IMR-90 (cell line): ENCODE results near the gene RNF149. TPM values are rescaled to one million over a fixed set of nuclear protein-coding genes. Genes with fewer than 3 reads are reported as not detected.

ENCODE experiments used
- ATAC-seq: fragments of 200-7000 bp; cut with Tn5 transposase; 2 replicates; pipeline ENCODE4 v1.9.1; 2020; ENCODE audit warnings: low read depth, mild to moderate bottlenecking, moderate library complexity
- BruUV-seq: library from RNA; stranded (reverse); fragments of 400-500 nt; replicated peaks from 2 replicates; lab custom pipeline; 2021; lab: Mats Ljungman, UMichigan
- CTCF ChIA-PET: fragments of 300-600 bp; formaldehyde crosslinking; extraction: SDS; loops from one replicate; lab custom pipeline; 2021; ENCODE audit warnings: antibody characterized with exemption; lab: Yijun Ruan, JAX
- POLR2A ChIA-PET: fragments of 300-600 bp; sonication (Branson Sonifier 250); formaldehyde crosslinking; loops from one replicate; lab custom pipeline; 2022; ENCODE audit warnings: antibody characterized with exemption; ENCODE audit not compliant: unreplicated experiment; lab: Charles Lee
- DNase-seq: peaks from one replicate; pipeline ENCODE4 v3.0.0; 2013
- H2AFZ ChIP-seq: replicated peaks from 2 replicates; pipeline ENCODE3; 2013; ENCODE audit warnings: low read length, mild to moderate bottlenecking; ENCODE audit not compliant: poor library complexity
- H2AK5ac ChIP-seq: 2 replicates; pipeline ENCODE4 v1.6.1; 2013; ENCODE audit warnings: low read depth, low read length, inconsistent platforms
- H2AK9ac ChIP-seq: replicated peaks from 2 replicates; pipeline ENCODE3; 2013; ENCODE audit warnings: mild to moderate bottlenecking, low read depth, low read length, moderate library complexity; ENCODE audit not compliant: poor library complexity
- H2BK120ac ChIP-seq: 2 replicates; pipeline ENCODE4 v1.6.1; 2013; ENCODE audit warnings: low read depth, low read length, inconsistent platforms
- H2BK15ac ChIP-seq: 3 replicates; pipeline ENCODE4 v1.6.1; 2013; ENCODE audit warnings: low read depth, low read length, inconsistent platforms
- H2BK20ac ChIP-seq: 2 replicates; pipeline ENCODE4 v1.6.1; 2013; ENCODE audit warnings: low read depth, mild to moderate bottlenecking, inconsistent platforms, low read length, moderate library complexity
- H2BK5ac ChIP-seq: 2 replicates; pipeline ENCODE4 v1.6.1; 2013; ENCODE audit warnings: mild to moderate bottlenecking, low read depth, low read length, inconsistent platforms; ENCODE audit not compliant: poor library complexity, severe bottlenecking
- H3K14ac ChIP-seq: replicated peaks from 2 replicates; pipeline ENCODE4 v1.6.1; 2013; ENCODE audit warnings: low read depth, low read length, inconsistent platforms
- H3K18ac ChIP-seq: 2 replicates; pipeline ENCODE4 v1.6.1; 2013; ENCODE audit warnings: low read depth, low read length, control low read depth
- H3K23ac ChIP-seq: 2 replicates; pipeline ENCODE4 v1.6.1; 2013; ENCODE audit warnings: low read depth, low read length, inconsistent platforms
- H3K27ac ChIP-seq: 2 replicates; pipeline ENCODE4 v1.5.1; 2013; ENCODE audit warnings: mild to moderate bottlenecking, control low read depth, low read length; ENCODE audit not compliant: insufficient read depth
- H3K27me3 ChIP-seq: 2 replicates; pipeline ENCODE4 v1.6.1; 2013; ENCODE audit warnings: low read length; ENCODE audit not compliant: control insufficient read depth, insufficient read depth
- H3K36me3 ChIP-seq: 2 replicates; pipeline ENCODE4 v1.6.1; 2013; ENCODE audit warnings: low read length, mixed read lengths; ENCODE audit not compliant: control insufficient read depth, insufficient read depth
- H3K4ac ChIP-seq: 2 replicates; pipeline ENCODE4 v1.6.1; 2013; ENCODE audit warnings: low read depth, low read length, inconsistent platforms
- H3K4me1 ChIP-seq: 2 replicates; pipeline ENCODE4 v1.6.1; 2013; ENCODE audit warnings: low read length, mixed read lengths; ENCODE audit not compliant: control insufficient read depth, insufficient read depth
- H3K4me2 ChIP-seq: 2 replicates; pipeline ENCODE4 v1.6.1; 2013; ENCODE audit warnings: low read depth, mild to moderate bottlenecking, control low read depth, low read length, moderate library complexity
- H3K4me3 ChIP-seq: 2 replicates; pipeline ENCODE4 v1.5.1; 2013; ENCODE audit warnings: low read depth, mild to moderate bottlenecking, control low read depth, low read length, moderate library complexity; ENCODE audit not compliant: insufficient read depth
- H3K56ac ChIP-seq: 2 replicates; pipeline ENCODE4 v1.6.1; 2013; ENCODE audit warnings: low read length, inconsistent platforms; ENCODE audit not compliant: insufficient read depth; ENCODE audit errors: extremely low read depth
- H3K79me1 ChIP-seq, 2 experiments: 2 replicates each; pipeline ENCODE4 v1.6.1; 2013; ENCODE audit warnings: low read length in 2 of 2, inconsistent platforms in 1 of 2, low read depth in 1 of 2
- H3K9ac ChIP-seq: 2 replicates; pipeline ENCODE4 v1.6.1; 2013; ENCODE audit warnings: low read depth, low read length, control low read depth
- H3K9me1 ChIP-seq: 2 replicates; pipeline ENCODE4 v1.6.1; 2013; ENCODE audit warnings: low read length, inconsistent platforms; ENCODE audit not compliant: insufficient read depth
- H3K9me3 ChIP-seq: 2 replicates; pipeline ENCODE4 v1.6.1; 2013; ENCODE audit warnings: low read length; ENCODE audit not compliant: control insufficient read depth, insufficient read depth
- H4K20me1 ChIP-seq: 2 replicates; pipeline ENCODE4 v1.6.1; 2013; ENCODE audit warnings: low read length, inconsistent platforms; ENCODE audit not compliant: insufficient read depth
- H4K5ac ChIP-seq: 2 replicates; pipeline ENCODE4 v1.6.1; 2013; ENCODE audit warnings: mild to moderate bottlenecking, low read depth, low read length, control low read depth
- H4K8ac ChIP-seq, 2 experiments: 2 replicates each; pipeline ENCODE4 v1.6.1; 2013; ENCODE audit warnings: low read depth in 2 of 2, low read length in 2 of 2, control low read depth in 1 of 2, inconsistent platforms in 1 of 2
- H4K91ac ChIP-seq: 2 replicates; pipeline ENCODE4 v1.6.1; 2013; ENCODE audit warnings: low read depth, low read length, inconsistent platforms; ENCODE audit not compliant: insufficient read depth
- BHLHE40 ChIP-seq: fragments of 150-350 bp; IDR thresholded peaks from 2 replicates; pipeline ENCODE4 v1.6.1; 2016; ENCODE audit warnings: mild to moderate bottlenecking, low read depth, low read length
- CEBPB ChIP-seq: IDR thresholded peaks from 2 replicates; pipeline ENCODE4 v1.6.1; 2012; ENCODE audit warnings: low read depth, low read length, improper control_type of control experiment
- CHD1 ChIP-seq: IDR thresholded peaks from 2 replicates; pipeline ENCODE4 v1.6.1; 2012; ENCODE audit warnings: low read depth, low read length, improper control_type of control experiment
- MAFK ChIP-seq: IDR thresholded peaks from 2 replicates; pipeline ENCODE4 v1.6.1; 2012; ENCODE audit warnings: low read depth, low read length, improper control_type of control experiment
- MXI1 ChIP-seq: IDR thresholded peaks from 2 replicates; pipeline ENCODE4 v1.6.1; 2012; ENCODE audit warnings: low read depth, mild to moderate bottlenecking, low read length, moderate library complexity, borderline replicate concordance
- NFE2L2 ChIP-seq: fragments of 150-350 bp; IDR thresholded peaks from 2 replicates; pipeline ENCODE4 v1.6.1; 2016; ENCODE audit warnings: low read depth, mild to moderate bottlenecking, low read length
- POLR2A ChIP-seq: IDR thresholded peaks from 2 replicates; pipeline ENCODE4 v1.6.1; 2012; ENCODE audit warnings: mild to moderate bottlenecking, low read depth, low read length
- RAD21 ChIP-seq: IDR thresholded peaks from 2 replicates; pipeline ENCODE4 v1.6.1; 2012; ENCODE audit warnings: low read length, improper control_type of control experiment
- RCOR1 ChIP-seq: IDR thresholded peaks from 2 replicates; pipeline ENCODE4 v1.6.1; 2012; ENCODE audit warnings: mild to moderate bottlenecking, low read length, improper control_type of control experiment; ENCODE audit not compliant: insufficient replicate concordance
- RFX5 ChIP-seq: IDR thresholded peaks from 2 replicates; pipeline ENCODE4 v1.8.0; 2012; ENCODE audit warnings: low read depth, mild to moderate bottlenecking, low read length, moderate library complexity
- WGBS, 2 experiments: methylation state at CpG; one replicate each; pipeline versions ENCODE4 v1.1.5 to v1.1.7; 2013; ENCODE audit warnings: missing lambda C conversion rate in 2 of 2; ENCODE audit not compliant: insufficient read length in 1 of 2; ENCODE audit errors: extremely low coverage in 2 of 2; 5-methylcytosine and 5-hydroxymethylcytosine counted together
- dilution Hi-C: fragments of 300-500 bp; cut with HindIII; formaldehyde crosslinking; loops from one replicate; pipeline ENCODE4 v1.14.3; 2018; ENCODE audit warnings: low sequenced_read_pairs; ENCODE audit not compliant: unreplicated experiment
- in situ Hi-C: fragments of 300-500 bp; cut with MboI; formaldehyde crosslinking; loops from 3 replicates; pipeline ENCODE4 v1.14.3; 2019; ENCODE audit warnings: low sequenced_read_pairs, inconsistent platforms, mixed read lengths
- intact Hi-C: fragments of 100-400 bp; cut with micrococcal nuclease; formaldehyde crosslinking; loops from 2 replicates; pipeline ENCODE4 v1.10.0; 2022
- polyA plus RNA-seq, 3 experiments: library from polyadenylated mRNA; depleted of rRNA; stranded (reverse); fragments of >200 nt; gene quantifications; 2 replicates each; pipeline ENCODE4 v1.2.3, GENCODE V29; 2012; ENCODE audit warnings: low replicate concordance in 1 of 3
- total RNA-seq: library from RNA; depleted of rRNA; stranded (reverse); fragments of >200 nt; gene quantifications from 2 replicates; pipeline ENCODE4 v1.2.3, GENCODE V29; 2012
- TF ChIP-seq, protein P1 (sequence below): fragments of 150-350 bp; IDR thresholded peaks from 2 replicates; pipeline ENCODE4 v1.6.1; 2016; ENCODE audit warnings: low read depth, mild to moderate bottlenecking, low read length, moderate library complexity, borderline replicate concordance
- TF ChIP-seq, protein P2 (sequence below): fragments of 150-350 bp; IDR thresholded peaks from 2 replicates; pipeline ENCODE4 v1.6.1; 2017; ENCODE audit warnings: mild to moderate bottlenecking, antibody characterized with exemption, low read length, low read depth
- TF ChIP-seq, protein P3 (sequence below): conservative IDR thresholded peaks from 2 replicates; pipeline ENCODE4 v1.5.1; 2012; ENCODE audit warnings: mild to moderate bottlenecking, low read depth, low read length, improper control_type of control experiment

RNF149 gene
- total and polyA plus RNA-seq, 2 of the 4 experiments (the other 2 are of a cell fraction): 14.5 to 18.6 TPM

DNA sequence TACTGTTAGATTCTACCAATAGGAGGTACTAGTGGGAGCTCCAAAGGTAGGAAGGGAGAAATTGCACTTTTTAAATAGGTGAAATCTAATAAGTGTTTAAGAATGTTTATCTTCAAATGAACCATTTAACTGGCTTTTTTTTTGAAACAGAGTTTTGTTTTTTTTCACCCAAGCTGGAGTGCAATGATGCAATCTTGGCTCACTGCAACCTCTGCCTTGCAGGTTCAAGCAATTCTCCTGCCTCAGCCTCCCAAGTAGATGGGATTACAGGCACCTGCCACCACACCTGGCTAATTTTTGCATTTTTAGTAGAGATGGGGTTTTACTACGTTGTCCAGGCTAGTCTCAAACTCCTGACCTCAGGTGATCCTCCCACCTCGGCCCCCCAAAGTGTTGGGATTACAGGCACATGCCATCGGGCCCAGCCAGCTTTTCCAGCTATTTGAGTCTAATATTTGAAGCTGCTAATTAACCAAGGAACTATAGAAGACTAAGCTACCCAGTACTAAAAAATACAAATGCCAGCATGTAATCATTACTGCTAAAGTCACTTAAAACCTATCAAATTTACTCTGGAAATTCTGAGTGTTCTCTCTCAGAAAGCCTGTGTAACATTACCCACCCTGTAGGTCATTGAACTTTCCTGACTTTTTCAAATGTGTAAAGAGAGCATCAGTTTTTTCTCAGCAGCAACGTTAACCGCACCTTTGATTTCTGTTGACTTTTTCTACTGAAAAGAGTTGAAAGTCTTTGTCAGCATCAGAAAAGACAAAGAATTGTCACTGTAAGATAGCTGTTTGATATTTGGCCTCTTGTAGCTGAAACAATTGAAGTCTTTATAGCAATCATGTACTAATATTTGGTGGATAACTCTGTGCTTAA, 24.6 kb upstream of the RNF149 start:
- ATAC-seq (no peak), DNase-seq (no peak)
- no peak overlapping the region for H2BK20ac ChIP-seq
- H2BK5ac ChIP-seq: no peak overlapping the region
- peaks cover 1% of the 10 kb centered on the region; the same call in 1 of the 2 replicates for H3K4me1 ChIP-seq
- no peaks in the 10 kb centered on the region for H4K20me1 ChIP-seq
- in situ Hi-C loops: no loop called here
- H3K4me3 ChIP-seq: no peak overlapping the region
- no peak overlapping the region for H2AK5ac ChIP-seq
- no peak overlapping the region for H3K14ac ChIP-seq
- no peak overlapping the region for H3K9ac ChIP-seq
- no peak overlapping the region for H4K5ac ChIP-seq
- no CpG with 5 or more reads among the region's 5 CpGs for WGBS, 2 experiments
- H3K27ac ChIP-seq: no peak overlapping the region
- ChIA-PET POLR2A (no interaction called here), CTCF (interaction anchor here (0.6 to 0.7 kb wide), 2 partner anchors 326 to 493 kb away, joined by 3 to 4 read pairs; no protein-coding TSS in a partner anchor)
- H4K8ac ChIP-seq: no peak overlapping the region
- no peak overlapping the region for H2BK15ac ChIP-seq
- H3K9me1 ChIP-seq: no peaks in the 10 kb centered on the region
- no peak overlapping the region for H2AFZ ChIP-seq
- H2AK9ac ChIP-seq: no peak overlapping the region
- no peak overlapping the region for H3K4ac ChIP-seq
- no peak overlapping the region for H4K91ac ChIP-seq
- TF ChIP-seq RCOR1 (no peak), MXI1 (no peak), NFE2L2 (no peak), RAD21 (no peak), CHD1 (no peak), RFX5 (no peak), BHLHE40 (no peak), MAFK (no peak), CEBPB (no peak), POLR2A (no peak)
- TF ChIP-seq, protein P1, sequence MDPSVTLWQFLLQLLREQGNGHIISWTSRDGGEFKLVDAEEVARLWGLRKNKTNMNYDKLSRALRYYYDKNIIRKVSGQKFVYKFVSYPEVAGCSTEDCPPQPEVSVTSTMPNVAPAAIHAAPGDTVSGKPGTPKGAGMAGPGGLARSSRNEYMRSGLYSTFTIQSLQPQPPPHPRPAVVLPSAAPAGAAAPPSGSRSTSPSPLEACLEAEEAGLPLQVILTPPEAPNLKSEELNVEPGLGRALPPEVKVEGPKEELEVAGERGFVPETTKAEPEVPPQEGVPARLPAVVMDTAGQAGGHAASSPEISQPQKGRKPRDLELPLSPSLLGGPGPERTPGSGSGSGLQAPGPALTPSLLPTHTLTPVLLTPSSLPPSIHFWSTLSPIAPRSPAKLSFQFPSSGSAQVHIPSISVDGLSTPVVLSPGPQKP: no peak
- TF ChIP-seq, protein P2, sequence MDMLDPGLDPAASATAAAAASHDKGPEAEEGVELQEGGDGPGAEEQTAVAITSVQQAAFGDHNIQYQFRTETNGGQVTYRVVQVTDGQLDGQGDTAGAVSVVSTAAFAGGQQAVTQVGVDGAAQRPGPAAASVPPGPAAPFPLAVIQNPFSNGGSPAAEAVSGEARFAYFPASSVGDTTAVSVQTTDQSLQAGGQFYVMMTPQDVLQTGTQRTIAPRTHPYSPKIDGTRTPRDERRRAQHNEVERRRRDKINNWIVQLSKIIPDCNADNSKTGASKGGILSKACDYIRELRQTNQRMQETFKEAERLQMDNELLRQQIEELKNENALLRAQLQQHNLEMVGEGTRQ: no peak
- TF ChIP-seq, protein P3, sequence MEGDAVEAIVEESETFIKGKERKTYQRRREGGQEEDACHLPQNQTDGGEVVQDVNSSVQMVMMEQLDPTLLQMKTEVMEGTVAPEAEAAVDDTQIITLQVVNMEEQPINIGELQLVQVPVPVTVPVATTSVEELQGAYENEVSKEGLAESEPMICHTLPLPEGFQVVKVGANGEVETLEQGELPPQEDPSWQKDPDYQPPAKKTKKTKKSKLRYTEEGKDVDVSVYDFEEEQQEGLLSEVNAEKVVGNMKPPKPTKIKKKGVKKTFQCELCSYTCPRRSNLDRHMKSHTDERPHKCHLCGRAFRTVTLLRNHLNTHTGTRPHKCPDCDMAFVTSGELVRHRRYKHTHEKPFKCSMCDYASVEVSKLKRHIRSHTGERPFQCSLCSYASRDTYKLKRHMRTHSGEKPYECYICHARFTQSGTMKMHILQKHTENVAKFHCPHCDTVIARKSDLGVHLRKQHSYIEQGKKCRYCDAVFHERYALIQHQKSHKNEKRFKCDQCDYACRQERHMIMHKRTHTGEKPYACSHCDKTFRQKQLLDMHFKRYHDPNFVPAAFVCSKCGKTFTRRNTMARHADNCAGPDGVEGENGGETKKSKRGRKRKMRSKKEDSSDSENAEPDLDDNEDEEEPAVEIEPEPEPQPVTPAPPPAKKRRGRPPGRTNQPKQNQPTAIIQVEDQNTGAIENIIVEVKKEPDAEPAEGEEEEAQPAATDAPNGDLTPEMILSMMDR: no peak
- H3K23ac ChIP-seq: no peak overlapping the region
- intact Hi-C loops: no loop called here
- BruUV-seq: no TSS peak
- H3K27me3 ChIP-seq: no peaks in the 10 kb centered on the region
- H3K79me1 ChIP-seq: no peaks in the 10 kb centered on the region
- H3K9me3 ChIP-seq: no peaks in the 10 kb centered on the region
- H3K36me3 ChIP-seq: no peaks in the 10 kb centered on the region
- dilution Hi-C loops: no loop called here
- no peak overlapping the region for H3K18ac ChIP-seq
- no peak overlapping the region for H3K56ac ChIP-seq
- H3K4me2 ChIP-seq: no peak overlapping the region
- H2BK120ac ChIP-seq: no peak overlapping the region
